ENCODE measurements around the gene LDAH.

Gene LDAH

DNA sequence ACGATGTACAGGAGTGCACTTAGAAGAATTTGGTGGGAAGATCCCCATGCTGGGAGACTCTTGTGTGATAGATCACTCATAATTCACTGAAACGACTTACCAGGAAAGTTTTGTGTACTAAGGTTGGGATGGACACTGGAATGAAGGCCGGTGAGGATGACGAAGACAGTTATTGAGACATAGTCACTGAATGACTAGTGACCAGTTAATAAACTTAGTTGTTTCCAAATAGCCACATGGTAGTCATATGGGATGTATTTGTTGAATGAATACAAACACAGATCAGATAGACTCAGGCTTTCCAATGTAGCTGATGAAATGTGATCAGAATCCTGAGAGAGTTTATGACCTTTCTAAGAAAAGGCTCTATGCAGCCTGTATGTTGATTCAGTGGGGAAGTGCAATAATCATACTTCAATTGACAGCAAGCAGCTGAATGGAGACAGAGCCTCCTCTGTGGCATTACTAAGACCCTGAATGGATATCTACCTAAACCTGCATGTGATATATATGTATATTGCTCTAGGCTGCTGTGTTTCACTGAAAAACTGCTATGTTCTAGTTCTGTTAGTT is 135.6 kb downstream of the LDAH start:
- H3K36me3 Mint-ChIP-seq: peaks cover 17% of the 10 kb centered on the region
- H3K4me1 Mint-ChIP-seq: no peaks in the 10 kb centered on the region
- no peak overlapping the region for H3K27ac Mint-ChIP-seq
- no peak overlapping the region for H3K4me3 Mint-ChIP-seq
- H3K27me3 Mint-ChIP-seq: no peaks in the 10 kb centered on the region
- no peaks in the 10 kb centered on the region for H3K9me3 Mint-ChIP-seq

DNA sequence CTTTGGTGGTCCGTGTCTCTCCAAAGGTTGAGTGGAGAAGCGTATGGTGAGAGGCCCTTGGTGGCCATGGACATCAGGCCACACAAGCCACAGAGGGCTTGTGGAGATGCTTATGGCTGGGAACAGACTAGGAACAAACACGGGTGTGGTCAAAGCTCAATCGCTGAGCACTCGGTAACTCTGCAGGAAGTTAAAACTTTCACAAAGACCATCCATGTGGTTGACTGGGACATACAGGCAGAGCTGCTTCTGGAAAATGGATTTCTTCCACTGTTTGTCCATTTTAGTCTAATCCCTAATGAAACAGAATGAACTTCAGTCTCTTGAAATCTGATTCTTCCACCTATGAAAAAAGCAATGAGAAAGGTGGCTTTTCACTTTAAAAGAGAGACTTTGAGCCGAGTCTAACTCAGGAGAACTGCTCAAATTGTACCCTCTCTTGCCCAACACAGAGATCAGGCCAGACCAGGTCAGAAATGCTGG is 138.3 kb downstream of the LDAH start:
- no peaks in the 10 kb centered on the region for H3K9me3 Mint-ChIP-seq
- no peak overlapping the region for H3K27ac Mint-ChIP-seq
- no peak overlapping the region for H3K4me3 Mint-ChIP-seq
- peaks cover 18% of the 10 kb centered on the region for H3K36me3 Mint-ChIP-seq
- no peaks in the 10 kb centered on the region for H3K27me3 Mint-ChIP-seq
- no peaks in the 10 kb centered on the region for H3K4me1 Mint-ChIP-seq

DNA sequence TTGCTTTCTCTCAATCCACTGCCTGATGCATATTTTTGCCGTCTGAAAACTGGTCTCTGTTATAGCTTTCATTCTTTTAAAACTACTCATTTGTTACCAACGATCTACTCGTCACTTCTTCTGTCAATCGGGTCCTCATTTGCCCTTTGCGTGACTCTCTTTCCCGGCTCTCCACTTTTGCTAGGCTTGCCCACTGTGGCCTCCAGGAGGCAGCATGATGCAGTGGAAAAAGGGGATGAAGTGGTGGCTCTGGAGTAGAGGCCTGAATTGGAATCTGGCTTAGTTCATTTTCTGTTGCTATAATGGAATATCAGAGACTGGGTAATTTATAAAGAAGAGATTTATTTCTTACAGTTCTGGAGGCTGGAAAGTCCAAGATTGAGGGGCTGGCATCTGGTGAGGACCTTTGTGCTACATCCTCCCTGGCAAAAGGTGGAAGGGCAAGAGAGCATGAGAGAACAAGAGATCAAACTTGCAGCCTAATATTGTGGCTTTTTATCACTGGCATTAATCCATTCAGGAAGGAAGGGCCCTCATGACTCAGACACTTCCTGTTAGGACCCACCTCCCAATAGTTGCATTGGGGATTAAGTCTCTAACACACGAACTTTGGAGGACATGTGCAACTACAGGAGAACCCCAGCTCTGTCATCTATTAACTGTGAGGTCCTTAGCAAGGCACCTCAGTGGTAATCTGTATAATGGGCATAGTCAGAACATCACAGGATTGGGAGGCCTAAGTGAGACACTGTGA is 140.6 kb downstream of the LDAH start:
- Mint-ChIP-seq H3K36me3 (peaks cover 12% of the 10 kb centered on the region), H3K27me3 (no peaks in the 10 kb centered on the region), H3K4me3 (no peak overlapping the region)

DNA sequence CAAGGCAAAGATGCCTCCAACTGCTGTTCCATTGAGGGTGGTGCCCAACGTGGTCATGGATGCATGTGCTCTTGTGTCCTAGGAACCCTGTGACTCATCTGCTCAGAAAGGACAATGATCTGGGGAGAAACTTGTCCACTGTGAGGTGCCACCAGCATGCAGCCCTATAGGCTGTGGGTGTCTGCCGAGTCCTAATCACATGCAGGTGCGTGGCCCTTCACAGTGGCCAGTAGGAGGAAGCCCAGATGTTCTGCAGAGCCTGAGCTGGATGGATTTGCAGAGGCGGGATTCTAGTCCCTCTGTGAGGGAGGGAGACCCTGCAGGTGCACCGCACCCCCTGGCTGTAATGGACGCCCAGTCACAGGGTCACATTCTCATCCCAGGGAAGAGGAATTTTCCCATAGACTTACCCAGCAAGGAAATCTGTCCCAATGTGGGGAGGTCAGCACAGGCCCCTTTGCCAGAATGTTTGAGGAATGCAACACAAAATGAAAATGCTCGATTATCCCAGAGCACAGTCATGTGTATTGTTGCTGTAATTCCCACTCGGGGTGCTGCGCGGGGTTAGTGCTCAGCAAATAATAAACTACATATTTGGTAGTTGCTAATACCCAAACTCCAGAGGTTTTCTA is 142.0 kb downstream of the LDAH start:
- Mint-ChIP-seq H3K9me3 (no peaks in the 10 kb centered on the region), H3K4me3 (no peak overlapping the region), H3K27me3 (no peaks in the 10 kb centered on the region), H3K36me3 (peaks cover 2% of the 10 kb centered on the region), H3K27ac (no peak overlapping the region), H3K4me1 (no peaks in the 10 kb centered on the region)

More for the DNA sequence above, 140.6 kb downstream of the LDAH start:
- no peaks in the 10 kb centered on the region for H3K4me1 Mint-ChIP-seq
- peak overlapping the region; percentile 46 for H3K27ac Mint-ChIP-seq
- H3K9me3 Mint-ChIP-seq: no peaks in the 10 kb centered on the region

DNA sequence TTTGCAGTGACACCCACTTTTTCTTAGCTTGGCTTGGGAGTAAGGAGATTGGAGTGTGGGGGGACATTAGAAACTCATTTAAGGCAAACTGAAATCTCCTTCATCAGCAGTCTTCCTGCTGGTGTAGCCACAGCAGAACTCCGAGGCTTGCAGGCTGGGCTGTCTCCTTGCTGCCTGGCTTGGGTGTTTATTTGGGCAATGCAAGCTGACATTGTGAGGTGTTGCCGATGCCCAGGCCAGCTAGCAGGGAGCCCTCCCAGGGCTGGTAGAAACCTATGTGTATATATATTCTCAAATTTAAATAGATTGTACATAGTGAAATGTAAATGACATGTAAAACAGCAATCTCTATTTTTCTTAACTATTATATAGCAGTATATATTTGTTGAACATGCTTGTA is 144.1 kb downstream of the LDAH start:
- H3K4me1 Mint-ChIP-seq: no peaks in the 10 kb centered on the region
- no peak overlapping the region for H3K27ac Mint-ChIP-seq
- H3K36me3 Mint-ChIP-seq: peaks cover 2% of the 10 kb centered on the region
- no peaks in the 10 kb centered on the region for H3K9me3 Mint-ChIP-seq
- H3K27me3 Mint-ChIP-seq: no peaks in the 10 kb centered on the region
- H3K4me3 Mint-ChIP-seq: no peak overlapping the region

DNA sequence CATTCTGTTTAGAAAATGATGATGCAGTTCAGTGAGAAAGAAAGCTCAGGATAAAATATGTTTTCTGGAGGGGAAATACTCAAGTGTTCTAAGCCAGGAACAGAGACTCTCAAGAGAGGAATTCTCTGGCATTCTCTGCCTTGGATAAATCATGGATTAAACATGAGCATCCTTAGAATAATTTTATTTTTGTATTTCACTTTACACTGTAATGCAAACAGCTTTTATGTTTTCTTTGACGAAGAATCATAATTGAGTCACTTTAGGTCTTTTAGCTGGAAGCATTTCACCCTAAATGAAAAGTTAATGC is 144.9 kb downstream of the LDAH start:
- H3K27me3 Mint-ChIP-seq: no peaks in the 10 kb centered on the region
- no peaks in the 10 kb centered on the region for H3K4me1 Mint-ChIP-seq
- peaks cover 2% of the 10 kb centered on the region for H3K36me3 Mint-ChIP-seq
- H3K9me3 Mint-ChIP-seq: no peaks in the 10 kb centered on the region
- no peak overlapping the region for H3K4me3 Mint-ChIP-seq
- no peak overlapping the region for H3K27ac Mint-ChIP-seq

DNA sequence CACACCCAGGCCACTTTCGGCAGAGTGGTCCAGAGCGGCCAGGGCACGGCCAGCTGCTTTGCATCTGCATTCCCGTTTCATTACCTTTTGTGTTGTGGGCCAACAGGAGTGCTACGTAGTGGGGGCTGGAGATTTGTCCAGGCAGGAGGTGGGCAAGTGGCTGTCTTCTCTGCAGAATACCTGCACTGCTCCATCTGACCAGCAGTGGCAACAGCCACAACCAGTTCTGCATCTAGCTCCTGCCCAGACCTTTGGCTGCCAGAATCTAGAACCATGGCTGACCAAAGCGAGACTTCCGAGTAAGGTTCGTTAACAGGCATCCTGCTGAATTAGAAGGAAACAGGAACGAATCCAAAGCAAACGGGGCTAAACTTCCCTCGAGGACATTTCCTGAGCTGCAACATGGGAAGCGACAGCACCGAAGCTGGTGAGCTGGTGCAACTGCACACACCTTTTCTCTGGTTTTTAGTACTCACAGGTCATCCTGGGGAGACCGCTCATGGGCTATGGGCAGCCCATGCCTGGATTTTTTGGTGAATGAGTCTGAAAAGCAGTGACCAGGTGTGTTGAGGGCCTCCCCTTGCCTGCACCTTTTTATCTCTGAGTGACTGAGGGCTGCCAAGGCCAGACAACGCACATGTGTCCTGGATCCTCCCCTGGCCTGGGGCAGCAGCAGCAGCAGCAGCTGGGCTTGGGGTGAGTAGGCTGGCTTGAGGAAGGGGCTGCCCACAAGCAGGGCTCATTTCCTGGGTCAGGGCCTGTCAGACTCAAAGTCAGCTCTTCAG is 145.4 kb downstream of the LDAH start:
- no peaks in the 10 kb centered on the region for H3K4me1 Mint-ChIP-seq
- no peak overlapping the region for H3K4me3 Mint-ChIP-seq
- peaks cover 2% of the 10 kb centered on the region for H3K36me3 Mint-ChIP-seq
- H3K9me3 Mint-ChIP-seq: no peaks in the 10 kb centered on the region
- no peak overlapping the region for H3K27ac Mint-ChIP-seq
- H3K27me3 Mint-ChIP-seq: no peaks in the 10 kb centered on the region

DNA sequence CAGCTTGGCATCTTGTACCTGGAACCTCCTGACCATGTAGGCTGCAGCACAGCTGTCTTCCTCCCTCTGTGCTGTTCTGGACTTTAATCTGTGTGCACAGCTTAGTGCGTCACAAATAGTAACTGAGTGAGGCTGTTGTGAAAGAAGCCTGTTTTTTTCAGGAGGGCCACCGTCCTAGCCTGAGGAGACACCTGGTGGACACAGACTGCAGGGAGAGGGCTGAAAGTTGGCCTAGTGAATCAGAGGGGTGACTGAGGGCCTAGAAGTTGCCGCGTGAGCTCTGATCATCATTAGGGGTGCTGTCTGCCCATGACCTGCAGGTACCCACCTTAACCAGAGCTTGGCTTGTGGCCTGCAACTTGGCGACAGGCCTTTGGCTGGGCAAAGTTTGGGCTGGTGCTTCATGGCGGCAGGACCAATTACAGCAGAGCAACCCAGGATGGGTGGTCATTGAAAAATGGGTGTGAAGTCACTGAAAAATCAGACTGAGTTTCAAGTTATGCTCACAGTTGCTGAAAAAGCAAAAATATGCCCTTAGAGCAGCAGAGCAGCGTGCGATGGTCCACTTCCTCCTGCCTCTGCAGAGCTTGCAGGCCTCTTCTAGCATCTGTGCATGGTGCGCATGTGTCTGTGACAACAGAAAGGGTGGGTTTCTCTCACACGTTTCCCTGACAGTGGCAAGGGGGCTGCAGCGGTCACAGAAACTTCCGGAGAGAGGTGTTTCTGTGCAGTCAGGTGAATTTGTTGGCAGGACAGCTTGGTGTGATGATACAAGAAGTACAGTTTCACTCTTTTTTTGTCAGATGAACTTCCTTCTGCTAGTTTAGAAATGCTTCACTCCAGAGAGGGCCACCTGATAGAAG is 146.3 kb downstream of the LDAH start:
- no peak overlapping the region for H3K27ac Mint-ChIP-seq
- no peaks in the 10 kb centered on the region for H3K9me3 Mint-ChIP-seq
- no peak overlapping the region for H3K4me3 Mint-ChIP-seq

DNA sequence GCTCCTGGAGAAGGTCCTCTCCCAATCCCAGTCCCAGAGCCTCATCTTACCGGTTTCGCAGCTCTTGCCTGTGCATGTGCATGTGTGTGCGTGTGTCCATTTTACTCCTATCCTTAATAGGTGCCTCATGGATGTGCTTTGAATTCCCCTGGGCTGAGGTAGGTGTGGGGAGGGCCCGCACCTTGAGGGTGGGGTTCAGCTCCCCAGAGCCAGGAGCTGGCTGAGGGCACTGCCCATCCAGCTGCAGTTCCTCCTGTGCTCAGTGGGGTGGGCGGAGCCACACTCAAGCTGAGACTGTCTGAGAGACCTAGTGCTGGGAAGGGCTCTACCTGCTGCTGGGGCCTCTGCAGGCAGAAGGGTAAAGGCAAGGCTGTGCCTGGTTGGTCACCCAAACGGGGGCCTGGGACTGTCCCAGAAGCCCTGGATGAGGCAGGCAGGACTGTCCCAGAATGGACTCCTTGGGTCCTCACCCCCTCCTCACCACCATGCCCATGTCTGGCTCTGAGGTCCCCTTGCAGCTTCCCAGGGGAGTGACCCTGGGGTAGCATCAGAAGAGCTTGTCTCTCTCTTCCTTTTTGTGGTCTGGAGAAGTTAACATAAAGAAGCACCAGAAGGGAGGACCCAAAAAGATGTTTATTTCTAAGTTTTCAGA is 147.1 kb downstream of the LDAH start:
- no peaks in the 10 kb centered on the region for H3K9me3 Mint-ChIP-seq
- H3K27ac Mint-ChIP-seq: no peak overlapping the region
- no peak overlapping the region for H3K4me3 Mint-ChIP-seq
- no peaks in the 10 kb centered on the region for H3K36me3 Mint-ChIP-seq
- H3K27me3 Mint-ChIP-seq: peaks cover 5% of the 10 kb centered on the region
- H3K4me1 Mint-ChIP-seq: no peaks in the 10 kb centered on the region

More for the DNA sequence above, 146.3 kb downstream of the LDAH start:
- H3K36me3 Mint-ChIP-seq: no peaks in the 10 kb centered on the region
- peaks cover 5% of the 10 kb centered on the region for H3K27me3 Mint-ChIP-seq
- no peaks in the 10 kb centered on the region for H3K4me1 Mint-ChIP-seq

DNA sequence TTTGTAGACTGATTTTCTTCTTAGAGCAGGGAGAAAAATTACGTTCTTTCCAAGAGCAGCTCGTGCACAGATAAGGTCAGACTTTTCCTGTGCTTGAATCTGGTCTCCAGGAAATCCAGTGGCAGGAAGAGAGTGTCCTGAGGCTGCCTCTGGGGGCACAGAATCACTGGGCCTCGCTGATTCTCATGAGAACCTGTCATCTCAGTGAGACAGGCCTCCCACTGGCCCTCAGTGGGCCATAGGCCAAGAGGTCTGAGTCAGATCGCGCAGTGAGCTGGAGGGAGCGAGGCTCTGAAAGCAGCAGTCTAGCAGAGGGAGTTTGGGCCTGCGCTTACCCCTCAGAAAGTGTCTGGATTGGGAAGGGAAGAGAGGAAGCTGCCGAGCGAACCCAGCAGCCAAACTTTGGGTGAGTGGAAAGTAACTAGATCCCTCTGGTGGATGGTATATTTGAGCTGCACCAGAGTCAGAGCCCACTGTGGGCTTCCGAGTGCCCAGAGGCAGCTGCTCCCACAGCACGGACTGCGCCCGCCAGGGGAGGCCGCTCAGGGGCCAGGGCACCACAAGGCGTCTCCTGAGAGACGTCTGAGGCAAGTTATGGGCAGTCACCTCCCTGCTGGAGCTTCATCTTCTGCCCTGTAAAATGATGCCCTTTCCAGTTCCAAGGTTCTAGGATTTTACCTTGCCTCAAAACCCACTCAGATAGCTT is 147.8 kb downstream of the LDAH start:
- Mint-ChIP-seq H3K27ac (no peak overlapping the region), H3K4me3 (no peak overlapping the region), H3K27me3 (peaks cover 5% of the 10 kb centered on the region), H3K36me3 (no peaks in the 10 kb centered on the region), H3K4me1 (no peaks in the 10 kb centered on the region), H3K9me3 (no peaks in the 10 kb centered on the region)

DNA sequence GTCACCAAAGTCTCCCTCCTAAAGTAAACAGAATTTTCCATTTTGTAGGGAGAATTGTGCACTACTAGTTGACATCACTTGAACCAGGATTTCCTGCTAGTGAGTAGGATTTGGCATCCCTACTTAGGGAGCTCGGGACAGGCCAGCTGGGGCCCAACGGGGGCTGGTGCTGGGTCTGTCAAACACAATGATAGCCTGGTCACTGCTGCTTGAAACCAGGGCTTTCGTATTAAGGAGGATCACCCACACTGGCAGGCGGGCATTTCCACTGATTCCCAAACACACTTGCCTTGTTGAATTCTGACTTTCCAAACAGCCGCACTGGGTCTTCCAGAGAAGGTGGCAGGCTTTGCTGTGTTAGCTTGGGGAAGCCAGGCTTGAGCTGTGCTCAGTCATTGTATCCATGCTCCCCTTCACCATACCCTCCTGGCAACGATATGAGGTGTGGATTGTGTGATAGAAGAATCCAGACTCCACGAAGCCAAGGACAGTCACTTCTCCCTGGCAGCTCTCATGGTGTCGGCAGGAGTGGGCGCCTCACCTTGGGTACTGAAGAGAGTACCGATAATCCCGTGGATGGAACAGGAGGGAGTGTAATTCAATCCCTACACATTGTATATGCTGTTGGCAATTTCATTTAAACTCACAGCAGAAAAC is 148.5 kb downstream of the LDAH start:
- Mint-ChIP-seq H3K36me3 (no peaks in the 10 kb centered on the region), H3K4me1 (no peaks in the 10 kb centered on the region), H3K27ac (no peak overlapping the region), H3K9me3 (no peaks in the 10 kb centered on the region), H3K27me3 (peaks cover 8% of the 10 kb centered on the region), H3K4me3 (no peak overlapping the region)

DNA sequence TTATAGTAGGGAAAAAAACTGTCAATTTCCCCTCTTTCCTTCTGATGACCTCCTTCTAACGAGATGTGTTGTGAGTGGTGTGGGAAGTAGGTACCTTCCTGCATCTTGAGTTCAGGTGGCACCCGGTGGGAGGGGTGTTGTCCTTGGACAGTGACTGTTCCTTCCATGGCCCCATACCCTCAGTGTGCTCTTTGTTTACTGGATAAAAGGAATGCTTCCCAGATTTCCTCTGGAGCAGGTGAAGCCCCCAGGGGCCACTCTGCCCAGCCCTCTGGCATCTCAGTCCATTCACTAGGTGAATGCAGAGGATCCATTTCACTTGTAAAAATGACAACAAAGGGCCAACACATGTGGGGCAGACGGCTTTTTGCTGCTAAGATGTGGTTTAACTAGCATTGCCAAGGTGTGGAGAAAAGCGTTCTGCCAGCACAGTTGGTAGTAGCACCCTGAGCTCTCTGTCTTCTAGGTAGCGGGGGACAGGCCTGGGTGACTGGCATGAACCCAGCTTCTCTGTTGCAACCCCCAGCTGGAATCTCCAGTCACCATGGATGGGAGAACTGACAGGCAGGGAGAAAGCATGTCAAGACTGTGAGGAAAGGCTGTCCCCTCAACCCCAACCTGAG is 149.1 kb downstream of the LDAH start:
- Mint-ChIP-seq H3K36me3 (no peaks in the 10 kb centered on the region), H3K4me1 (no peaks in the 10 kb centered on the region), H3K4me3 (no peak overlapping the region), H3K27me3 (peaks cover 13% of the 10 kb centered on the region), H3K9me3 (no peaks in the 10 kb centered on the region), H3K27ac (no peak overlapping the region)

DNA sequence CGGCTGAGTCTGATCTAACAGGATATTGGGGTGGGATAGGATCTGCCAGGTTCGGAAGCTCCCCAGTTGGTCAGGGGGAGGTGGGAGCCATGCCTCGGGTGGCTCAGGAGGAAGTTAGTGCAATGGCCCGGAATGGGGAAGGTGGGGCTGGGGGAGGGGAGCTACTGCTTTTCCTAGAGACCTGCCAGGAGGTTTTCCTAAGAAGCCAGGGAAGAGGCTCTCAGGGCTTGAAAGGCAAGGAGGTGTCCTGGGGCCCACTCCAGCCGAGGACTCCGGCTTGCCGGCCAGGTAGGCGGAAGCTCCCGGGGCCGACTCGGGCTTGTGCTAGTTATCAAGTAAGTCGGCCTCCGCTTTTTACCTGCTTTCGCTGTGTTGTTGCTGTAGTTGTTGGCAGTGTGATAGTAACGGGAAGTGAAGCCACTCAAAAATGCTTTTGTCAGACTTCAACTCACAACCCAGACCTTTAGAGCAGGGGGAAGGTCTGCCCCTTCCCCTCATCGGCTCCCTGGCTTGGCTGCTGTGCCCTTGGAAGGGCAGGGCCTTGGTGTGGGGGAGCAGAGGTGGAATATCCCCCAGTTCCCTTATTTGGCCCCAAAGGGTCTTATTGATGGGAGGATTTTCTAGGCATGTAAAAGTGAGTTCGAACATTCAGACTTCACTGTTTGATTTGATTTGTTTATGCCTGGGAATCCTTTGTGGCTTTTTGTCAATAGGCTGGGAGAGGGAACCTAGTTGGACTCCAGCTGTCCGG is 150.5 kb downstream of the LDAH start:
- Mint-ChIP-seq H3K27ac (no peak overlapping the region), H3K36me3 (no peaks in the 10 kb centered on the region), H3K4me1 (peaks cover 4% of the 10 kb centered on the region), H3K4me3 (no peak overlapping the region), H3K9me3 (no peaks in the 10 kb centered on the region), H3K27me3 (peaks cover 21% of the 10 kb centered on the region)
